Effector CD8-positive, alpha-beta T cell (primary cell): Measurements from ENCODE around the gene SLC5A3.
A peak's percentile ranks its signal among the peaks of the same experiment; 100 is the strongest.

Experiments
- DNase-seq: peaks from one replicate; lab custom pipeline; 2025; lab: John Stamatoyannopoulos, UW
- total RNA-seq, 4 experiments: gene quantifications; one replicate each; lab custom pipeline; 2026; lab: John Stamatoyannopoulos, UW

Gene SLC5A3
- 134 to 434 (median 259) reads per million in 4 experiments for total RNA-seq

DNA sequence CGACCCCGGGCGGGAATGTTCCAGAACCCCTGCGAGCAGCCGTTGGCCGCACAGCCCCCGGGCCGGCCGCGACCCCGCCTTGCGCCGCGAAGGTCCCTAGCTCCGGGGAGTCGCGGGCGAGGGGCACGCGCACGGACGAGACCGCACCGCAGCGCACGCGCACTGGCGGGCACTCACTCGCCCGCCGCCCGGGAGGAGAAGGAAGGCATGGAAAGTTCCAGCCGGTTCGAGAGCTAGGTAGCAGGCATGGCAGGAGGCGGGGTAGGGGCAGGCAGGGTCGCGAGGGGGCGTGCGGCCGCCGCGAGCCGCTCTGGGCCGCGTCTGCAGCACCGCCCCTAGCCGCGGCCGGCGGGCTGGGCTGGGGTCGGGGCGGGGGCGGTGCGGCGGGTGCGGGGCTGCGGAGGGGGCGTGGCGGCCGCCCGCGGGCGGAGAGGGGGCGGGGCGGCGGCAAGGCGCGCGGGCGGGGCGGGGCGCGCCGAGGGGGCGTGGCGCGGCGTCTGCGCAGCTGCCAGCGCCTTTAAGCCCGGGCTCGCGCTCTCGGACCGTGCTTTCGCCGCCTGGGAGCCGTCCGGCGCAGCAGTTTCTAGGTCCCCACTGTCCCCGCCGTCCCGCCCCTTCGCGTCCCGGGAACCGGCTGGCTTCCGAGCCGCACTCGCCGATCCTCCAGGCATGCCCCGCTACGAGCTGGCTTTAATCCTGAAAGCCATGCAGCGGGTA lies at the start of gene SLC5A3, which contains the start of gene MRPS6:
Gene SLC5A3, plus strand, starts transcription at position 547 of the 717 bp plus-strand sequence. CDS start 21,621 bp downstream, outside the sequence.
Gene MRPS6, plus strand, starts transcription at position 547 of the 717 bp plus-strand sequence. Its CDS starts 123 bp downstream, at position 670.
- DNase-seq = peak; percentile 67

DNA sequence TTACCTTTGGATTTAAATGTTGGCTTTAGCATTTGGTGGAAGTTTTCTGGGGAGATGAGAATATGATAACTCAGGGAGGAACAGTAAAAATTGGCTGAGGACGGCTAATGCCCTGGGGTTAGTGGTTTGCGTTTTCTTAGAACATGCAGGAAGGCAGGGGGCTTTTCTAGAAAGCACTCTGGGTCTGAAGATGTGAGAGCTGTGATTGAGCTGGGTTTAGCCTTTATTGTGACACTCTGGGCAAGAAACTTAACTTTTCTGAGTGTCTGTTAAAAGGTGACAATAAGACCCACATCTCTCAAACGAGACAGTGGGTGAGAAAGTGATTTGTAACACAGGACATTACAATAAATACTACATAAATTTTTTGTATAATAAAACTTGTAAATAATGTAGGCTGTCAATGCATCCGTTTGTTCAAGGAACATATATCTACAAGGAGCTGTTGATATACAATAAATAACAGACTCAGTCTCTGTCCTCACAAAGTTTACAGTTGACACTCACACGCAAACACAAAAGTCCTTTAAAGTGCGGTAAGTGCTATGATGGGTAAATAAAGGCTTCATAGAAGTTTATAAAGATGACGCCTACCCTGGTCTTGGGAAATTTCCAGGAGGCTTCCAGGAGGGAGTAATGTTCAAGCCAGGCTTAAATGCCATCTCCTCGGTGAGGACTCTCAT lies 49.5 kb upstream of the SLC5A3 start:
- no peak for DNase-seq

DNA sequence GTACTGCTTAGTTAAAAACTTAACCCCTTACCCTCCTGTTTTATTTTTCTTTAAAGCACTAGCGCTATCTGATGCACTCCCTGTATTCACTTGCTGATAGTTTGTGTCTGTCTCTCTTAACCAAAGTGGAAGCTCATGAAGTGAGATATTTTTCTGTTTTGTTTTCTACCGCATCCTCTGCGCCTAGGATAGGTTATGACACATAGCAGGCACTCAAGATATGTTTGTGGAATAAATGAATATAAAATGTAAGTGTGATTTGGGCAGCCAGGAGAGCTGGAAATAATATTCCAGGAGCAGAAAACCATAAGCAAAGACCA lies 49.0 kb upstream of the SLC5A3 start:
- DNase-seq = no peak

DNA sequence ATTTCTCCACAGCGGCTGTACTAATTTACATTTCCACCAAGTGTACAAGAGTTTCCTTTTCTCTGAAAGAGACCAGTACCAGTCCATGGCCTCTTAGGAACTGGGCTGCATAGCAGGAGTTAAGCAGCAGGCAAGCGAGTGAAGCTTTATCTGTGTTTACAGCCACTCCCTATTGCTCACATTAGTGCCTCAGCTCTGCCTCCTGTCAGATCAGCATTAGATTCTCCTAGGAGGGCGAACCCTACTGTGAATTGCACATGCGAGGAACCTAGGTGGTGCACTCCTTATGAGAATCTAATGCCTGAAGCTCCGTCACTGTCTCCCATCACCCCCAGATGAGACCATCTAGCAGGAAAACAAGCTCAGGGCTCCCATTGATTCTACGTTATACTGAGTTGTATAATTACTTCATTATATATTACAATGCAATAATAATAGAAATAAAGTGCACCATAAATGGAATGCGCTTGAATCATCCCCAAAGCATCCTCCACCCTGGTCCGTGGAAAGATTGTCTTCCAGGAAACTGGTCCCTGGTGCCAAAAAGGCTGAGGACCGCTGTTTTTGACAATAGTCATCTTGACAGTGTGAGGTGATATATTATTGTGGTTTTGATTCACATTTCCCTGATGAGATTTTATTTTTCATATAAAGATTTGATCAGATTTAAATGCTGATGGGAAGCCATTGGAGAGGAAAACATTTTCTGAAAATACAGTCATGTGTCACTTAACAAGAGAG lies 45.5 kb upstream of the SLC5A3 start:
- DNase-seq = no peak

DNA sequence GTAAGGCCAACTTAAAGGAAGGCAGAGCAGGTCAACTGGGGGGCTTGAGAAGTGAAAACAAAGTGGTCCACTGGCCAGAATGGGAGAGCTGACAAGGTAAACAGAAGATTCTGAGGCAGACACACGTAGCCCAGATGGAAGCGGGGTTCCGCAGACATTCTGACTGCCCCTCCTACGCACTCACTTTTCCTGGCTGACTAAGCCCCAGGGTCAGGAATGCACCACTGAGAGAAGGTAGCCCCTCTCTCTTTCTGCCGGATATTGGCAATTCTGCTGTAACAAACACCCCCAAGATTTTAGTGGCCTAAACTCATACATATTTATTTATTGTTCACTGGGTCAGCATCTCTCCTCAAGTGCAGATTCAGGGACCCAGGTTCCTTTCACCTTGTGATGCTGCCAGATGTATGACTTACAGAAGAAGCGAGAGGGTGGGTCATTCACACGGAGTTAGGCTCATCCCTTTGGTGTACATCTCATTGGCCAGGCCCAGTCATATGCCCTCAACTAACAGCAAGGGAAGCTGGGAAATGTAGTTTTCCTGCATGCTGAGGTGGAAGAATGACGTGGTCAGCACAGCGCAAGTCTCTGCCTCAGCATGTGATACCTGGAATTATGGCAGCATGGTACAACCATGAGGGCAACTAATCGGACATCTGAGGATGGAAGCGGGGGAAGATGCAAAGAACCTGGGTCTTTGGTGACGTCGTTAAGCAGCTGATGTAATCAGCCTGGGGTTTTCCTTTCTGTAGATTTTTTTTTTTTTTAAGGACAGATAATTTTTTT lies 43.4 kb upstream of the SLC5A3 start:
- DNase-seq = no peak

DNA sequence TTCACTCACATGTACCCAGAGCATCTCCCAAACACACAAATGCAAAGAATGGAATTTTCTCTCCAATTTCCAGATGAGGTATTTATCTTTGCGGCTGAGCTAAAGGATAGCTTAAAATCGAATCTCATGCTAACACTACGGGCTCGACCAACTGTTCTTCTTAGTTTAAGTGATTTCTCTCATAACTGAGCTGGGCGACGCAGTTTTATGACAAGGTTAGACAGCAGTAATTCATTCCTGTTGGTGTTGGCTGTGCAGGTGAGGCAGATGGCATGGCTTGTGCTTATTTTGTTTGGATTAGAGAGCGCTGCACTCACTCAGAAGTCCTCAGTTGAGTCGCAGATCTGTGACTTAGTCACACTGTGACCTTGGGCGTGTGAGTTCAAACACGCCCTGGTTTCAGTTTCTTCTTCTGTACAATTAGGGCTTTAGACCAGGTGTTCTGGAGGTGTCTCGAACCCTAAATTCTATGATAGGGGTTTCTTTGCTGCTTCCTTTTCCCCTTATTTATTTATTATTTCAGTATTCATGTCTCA lies 41.5 kb upstream of the SLC5A3 start:
- DNase-seq = no peak

DNA sequence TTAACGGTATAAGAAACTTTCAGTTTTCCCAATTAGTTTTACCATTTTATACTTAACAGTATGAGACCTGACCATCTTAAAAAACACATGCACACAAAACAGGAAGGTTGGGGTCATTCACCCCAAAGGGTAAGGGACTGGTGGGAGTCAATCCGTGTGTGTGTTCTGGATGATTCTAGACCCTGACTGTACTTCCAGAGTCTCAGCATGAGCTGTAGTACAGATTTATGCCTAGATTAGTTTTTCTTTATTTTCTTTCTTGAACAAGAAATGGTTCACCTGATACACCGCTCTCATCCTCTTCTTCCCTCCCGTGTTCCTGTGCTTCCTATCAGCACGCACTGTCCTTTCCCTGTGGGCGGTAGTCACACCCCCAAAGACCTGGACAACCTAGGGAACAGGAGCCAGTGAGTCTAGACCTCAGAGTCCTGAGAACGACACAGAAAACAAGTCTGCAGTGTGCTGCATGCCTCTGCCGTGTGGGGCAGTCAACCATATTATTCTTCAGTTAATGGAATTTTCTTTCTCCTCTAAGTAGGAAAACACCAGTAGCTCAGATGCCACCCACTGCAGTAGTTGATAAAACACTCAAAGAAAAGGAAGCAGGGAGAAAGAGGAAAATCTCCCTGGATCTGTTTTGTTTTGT lies 38.9 kb upstream of the SLC5A3 start:
- no peak for DNase-seq

DNA sequence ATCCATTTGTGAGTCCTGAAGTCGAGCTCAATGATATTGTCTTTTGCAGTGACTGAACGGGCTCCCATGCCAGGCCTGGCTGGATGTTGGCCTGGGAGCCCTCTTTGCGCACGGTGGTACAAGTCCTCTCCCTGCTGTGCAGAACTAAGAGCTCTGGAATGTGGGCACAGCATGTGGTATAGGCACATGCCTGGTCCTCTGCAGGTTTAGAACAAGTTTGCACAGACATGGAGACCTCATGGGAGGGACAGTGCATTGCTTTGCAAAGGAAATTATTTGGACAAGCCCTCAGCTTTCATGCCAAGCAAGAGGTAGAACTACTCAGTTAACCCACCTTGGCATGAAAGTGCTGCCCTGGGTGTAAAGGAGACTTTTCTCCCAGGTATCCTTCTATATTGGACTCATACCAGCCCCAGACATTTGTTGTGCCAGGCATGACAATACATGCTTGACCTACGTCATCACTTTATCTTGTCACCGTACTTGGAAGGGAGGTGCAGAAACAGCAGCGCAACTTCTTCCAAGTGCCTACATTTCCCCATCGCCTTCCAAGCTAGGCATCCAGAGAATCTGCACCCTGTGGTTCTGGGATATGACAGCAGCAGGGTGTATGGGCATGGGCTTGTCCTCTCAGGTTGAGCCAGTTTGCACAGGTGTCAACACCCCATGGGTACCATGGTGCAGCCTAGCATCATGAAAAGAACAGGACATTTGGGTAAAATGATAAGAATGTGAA lies 37.6 kb upstream of the SLC5A3 start:
- no peak for DNase-seq

DNA sequence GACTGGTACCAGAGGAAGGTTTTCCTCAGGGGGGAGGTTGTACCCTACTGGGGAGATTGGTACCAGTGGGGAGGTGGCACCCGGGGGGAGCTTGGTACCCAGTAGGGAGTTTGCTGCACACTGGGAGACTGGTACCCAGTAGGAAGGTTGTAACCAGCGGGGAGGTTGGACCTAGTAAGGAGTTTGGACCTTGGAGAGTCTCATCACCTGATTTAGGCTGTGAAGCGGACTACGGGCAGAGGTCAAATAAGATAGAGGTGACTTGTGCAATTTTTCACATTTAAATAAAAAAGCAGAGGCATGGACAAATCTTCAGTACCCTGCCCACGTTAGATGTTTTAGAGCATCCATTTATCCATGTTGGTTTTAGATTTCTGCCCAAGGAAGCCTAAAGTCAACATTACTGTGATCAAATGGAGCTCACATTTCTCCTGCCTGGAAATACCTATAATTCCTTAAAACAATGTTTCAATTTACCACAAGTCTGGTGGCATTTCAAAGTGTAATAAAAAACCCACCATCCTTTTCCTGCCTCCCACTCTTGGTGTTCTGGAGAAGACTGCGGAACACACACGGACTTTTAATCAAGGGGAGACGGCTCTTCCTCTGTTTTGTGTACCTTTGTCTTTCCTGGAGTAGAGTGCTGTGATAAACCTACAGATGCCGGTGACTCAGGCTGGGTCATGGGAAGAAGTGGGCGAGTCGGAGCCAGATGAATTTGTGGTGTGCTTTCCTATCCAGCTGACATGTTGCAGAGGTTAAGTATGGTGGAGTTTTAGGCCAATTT lies 36.2 kb upstream of the SLC5A3 start:
- no peak for DNase-seq

DNA sequence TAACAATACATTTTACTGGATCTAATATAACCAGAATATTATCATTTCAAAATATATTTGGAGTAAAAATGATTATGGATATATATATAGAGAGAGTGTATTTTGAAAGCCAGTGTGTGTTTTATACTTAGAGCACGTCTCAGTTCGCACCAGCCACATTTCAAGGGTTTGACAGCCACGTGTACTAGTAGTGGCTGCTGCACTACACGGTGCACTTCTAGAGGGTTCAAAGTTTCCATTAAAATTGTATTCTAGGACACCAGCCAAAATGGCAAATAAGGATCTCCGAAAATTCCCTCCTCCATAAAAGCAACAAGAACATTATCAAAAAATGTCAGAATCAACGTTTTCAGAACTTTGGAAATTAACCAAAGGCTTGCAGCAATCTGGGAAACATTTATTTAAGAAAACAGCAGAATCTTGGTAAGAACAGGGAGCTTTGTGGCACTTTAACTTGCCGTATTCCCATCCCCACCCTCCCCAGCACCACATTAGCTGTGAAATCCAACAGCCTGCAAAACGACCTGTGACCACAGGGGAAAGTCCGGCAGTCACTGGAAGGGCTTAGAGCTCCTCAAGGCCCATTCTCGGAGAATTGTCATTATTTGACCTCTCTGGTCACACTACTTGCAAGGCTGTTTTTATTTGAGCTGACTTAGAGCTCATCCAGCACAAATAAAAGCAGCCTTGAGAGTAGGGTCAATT lies 33.5 kb upstream of the SLC5A3 start:
- DNase-seq = no peak

DNA sequence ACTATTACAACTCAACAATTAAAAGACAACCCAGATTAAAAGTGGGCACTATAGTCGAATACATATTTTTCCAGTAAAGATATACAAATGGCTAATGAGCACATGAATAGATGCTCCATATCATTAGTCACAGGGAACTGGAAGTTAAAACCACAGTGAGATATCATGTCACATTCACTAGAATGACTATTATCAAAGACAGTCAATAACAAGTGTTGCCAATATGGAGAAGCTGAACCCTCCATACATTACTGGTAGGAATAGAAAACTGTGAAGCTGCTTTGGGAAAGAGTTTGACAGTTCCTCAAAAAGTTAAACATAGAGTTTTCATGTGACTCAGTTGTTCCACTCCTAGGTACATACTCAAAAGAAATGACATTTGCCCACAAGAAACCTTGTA lies 30.6 kb upstream of the SLC5A3 start:
- DNase-seq = no peak

DNA sequence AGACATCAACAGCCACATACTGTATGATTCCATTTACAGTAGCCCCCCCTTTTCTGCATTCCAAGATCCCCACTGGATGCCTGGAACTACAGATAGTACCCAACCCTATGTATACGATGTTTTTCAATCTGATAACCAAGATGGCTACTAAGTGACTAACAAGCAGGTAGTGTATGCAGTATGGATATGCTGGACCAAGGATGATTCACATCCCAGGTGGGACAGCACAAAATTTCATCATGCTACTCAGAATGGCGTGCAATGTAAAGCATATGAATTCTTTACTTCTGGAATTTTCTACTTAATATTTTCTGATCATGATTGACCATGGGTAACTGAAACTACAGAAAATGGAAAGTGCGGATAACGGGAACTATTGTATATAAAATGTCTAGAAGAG lies 30.0 kb upstream of the SLC5A3 start:
- no peak for DNase-seq

DNA sequence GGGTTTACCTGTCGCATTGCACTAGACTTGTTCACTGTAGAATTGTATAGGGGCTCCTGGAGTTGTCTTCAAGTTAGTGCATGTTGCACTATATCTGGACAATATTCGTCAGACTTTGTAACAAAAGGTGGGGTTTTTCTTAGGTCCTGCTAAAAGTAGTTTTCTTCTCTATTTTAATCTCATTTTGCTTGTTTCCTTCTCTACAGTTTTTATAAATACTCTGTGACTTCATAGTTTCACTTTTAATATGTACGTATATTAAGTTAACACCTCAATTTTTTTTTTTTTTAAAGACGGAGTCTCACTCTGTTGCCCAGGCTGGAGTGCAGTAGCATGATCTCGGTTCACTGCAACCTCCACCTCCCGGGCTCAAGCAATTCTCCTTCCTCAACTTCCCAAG lies 26.5 kb upstream of the SLC5A3 start:
- no peak for DNase-seq

DNA sequence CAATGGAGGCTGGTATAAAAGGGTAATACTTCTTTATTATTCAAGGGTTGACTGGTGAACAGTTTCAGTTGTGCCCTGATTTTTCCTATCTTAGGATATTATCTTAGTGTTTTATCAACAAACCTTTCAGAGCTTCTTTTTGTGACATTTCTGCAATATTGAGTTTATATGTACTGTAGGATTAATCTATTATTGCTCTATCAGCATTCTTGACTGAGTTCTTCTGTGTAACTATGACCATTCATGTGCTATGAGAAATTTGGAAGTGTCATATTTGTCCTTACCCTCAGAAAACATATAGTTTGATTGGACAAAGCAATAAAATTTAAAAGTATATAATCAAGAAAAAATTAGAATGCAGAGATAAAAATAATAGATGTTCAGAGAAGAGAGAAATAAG lies 25.5 kb upstream of the SLC5A3 start:
- no peak for DNase-seq

DNA sequence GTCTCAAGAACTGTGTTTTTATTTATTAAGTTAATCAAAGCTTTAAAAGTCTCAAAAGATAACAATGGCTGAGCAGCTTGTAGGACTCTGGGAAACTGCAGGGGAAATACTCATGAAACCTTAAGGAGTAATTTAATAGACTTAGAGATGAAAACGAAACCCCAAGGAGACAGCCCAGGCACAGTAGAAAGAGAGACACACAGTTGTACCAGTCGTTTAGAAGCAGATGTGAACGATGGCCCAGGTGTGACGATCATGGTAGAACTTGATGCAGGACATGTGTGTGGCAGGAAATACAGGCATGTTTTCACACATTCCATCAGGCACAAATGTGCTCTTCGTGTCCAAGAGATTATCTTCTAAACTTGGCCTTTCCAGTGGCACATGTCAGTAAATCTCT lies 21.2 kb upstream of the SLC5A3 start:
- no peak for DNase-seq

DNA sequence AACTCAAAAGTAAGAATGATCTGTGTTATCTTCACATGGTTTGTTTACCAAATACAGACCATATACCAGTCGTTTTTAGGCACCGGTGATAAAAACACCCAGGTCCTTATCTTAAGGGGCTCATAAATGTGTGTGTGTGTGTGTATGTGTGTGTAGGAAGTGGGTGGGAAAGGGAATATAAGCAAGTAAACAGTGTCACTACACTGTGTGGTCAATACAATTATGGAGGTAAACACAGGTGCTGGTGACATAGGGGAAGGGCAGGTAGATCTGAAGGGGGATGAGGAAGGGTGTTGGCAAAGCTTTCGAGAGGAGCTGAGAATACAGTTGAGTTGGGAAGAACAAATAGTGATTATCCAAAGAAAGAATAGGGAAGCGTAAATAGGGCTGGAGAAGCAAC lies 19.1 kb upstream of the SLC5A3 start:
- DNase-seq = no peak

DNA sequence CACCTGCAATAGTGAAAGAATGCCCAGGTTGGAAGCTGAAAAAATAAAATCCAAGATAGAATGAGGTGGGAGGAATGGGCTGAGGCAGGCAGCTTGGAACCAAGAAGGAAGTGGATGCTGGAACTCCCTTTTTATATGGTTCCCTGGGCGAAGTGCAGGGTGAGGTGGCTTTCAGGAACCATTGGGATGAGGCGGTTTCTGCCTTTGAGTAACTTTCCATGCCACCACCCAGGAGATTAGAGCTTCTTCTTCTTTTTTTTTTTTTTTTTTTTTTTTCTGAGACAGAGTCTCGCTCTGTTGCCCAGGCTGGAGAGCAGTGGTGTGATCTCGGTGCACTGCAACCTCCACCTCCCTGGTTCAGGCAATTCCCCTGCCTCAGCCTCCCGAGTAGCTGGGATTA lies 17.8 kb upstream of the SLC5A3 start:
- no peak for DNase-seq

DNA sequence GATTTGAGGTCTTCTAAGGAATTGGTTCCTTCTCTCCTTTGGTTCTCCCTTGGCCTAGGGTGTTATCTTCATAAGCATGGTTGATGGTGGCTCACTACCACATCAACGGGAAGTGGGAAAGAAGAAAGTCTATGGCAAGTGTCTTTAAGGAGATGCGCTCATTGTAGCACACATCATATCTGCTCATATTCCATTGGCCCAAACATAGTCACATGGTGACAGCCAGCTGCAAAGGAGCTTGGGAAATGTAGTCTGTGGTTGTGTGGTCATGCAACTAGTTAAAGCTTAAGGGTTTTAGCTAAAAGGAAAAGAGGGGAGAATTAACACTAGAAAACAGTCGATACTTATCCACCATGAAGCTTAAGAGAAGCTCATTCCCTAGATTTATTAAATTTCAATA lies 11.4 kb upstream of the SLC5A3 start:
- DNase-seq = no peak

DNA sequence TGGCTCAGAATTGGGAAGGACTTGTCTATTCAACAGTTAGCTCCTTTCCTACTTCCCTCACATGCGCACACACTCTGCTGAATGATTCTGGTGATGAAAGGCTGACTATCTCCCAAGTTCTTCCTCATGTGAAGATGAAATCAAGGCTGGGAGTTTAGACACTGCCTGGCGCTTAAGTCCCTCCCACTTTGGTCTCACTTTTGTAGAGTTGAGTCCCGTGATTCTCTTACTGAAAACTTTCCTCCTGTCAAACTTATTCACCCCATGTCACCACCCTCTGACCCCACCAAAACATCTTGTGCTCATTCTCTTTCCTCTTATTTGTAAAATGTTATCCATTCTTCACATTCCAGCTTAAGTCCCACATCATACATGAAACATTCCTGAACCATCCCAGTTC lies 8.4 kb upstream of the SLC5A3 start:
- DNase-seq = no peak
